Astrocyte of the cerebellum (primary cell): ENCODE data around the gene CDC42SE1.

Experiments
- DNase-seq: peaks from one replicate; pipeline ENCODE4 v3.0.0-alpha.2; 2011; ENCODE audit warnings: low read depth
- H3K4me3 ChIP-seq: 2 replicates; pipeline ENCODE4 v1.5.1; 2011; ENCODE audit warnings: mild to moderate bottlenecking, low read depth, low read length, moderate library complexity
- CTCF ChIP-seq: IDR thresholded peaks from 2 replicates; pipeline ENCODE4 v1.5.1; 2012; ENCODE audit warnings: low read length, low read depth, moderate library complexity, mild to moderate bottlenecking; ENCODE audit errors: missing control alignments
- in situ Hi-C: cut with HindIII; loops from 2 replicates; pipeline ENCODE4 v1.10.0; 2017; ENCODE audit warnings: low sequenced_read_pairs

Gene CDC42SE1

GRCh38 chr1:151047925-151048644 lies 11.3 kb downstream of the CDC42SE1 start:
- H3K4me3 ChIP-seq = peak overlapping the region; percentile 74
- no peak for DNase-seq
- in situ Hi-C loops = no loop called here
- peak; percentile 57 for TF ChIP-seq CTCF

- in situ Hi-C loops = no loop called here
- peak within 1 kb of the TSS; percentile 74 for H3K4me3 ChIP-seq
- no peak for DNase-seq
- TF ChIP-seq CTCF = no peak
These were observed 11.9 kb downstream of the CDC42SE1 start, which contains the start of gene C1orf56 for GRCh38 chr1:151047591-151047924. Gene C1orf56 (plus strand): TSS chr1:151047751. CDS start chr1:151047848, 97 bp downstream.

- no peak overlapping the region for H3K4me3 ChIP-seq
- DNase-seq = no peak
- in situ Hi-C loops = no loop called here
- TF ChIP-seq CTCF = no peak
These were observed 16.3 kb downstream of the CDC42SE1 start for GRCh38 chr1:151043163-151043562.

GRCh38 chr1:151039521-151039920 lies 19.9 kb downstream of the CDC42SE1 start:
- no peak for TF ChIP-seq CTCF
- in situ Hi-C loops = no loop called here
- H3K4me3 ChIP-seq = no peak overlapping the region
- DNase-seq = no peak

- no peak for DNase-seq
- no peak overlapping the region for H3K4me3 ChIP-seq
- in situ Hi-C loops = no loop called here
- no peak for TF ChIP-seq CTCF
These were observed 22.4 kb downstream of the CDC42SE1 start for GRCh38 chr1:151037032-151037431.

GRCh38 chr1:151036356-151036755 lies 23.1 kb downstream of the CDC42SE1 start, which contains the start of gene BNIPL:
Gene BNIPL (plus strand): TSS chr1:151036586. CDS start chr1:151036726, 140 bp downstream.
- TF ChIP-seq CTCF = no peak
- no peak for DNase-seq
- H3K4me3 ChIP-seq = no peak within 1 kb of the TSS
- in situ Hi-C loops = no loop called here
